ENCODE data around the gene PSMD14. TPM values are rescaled to one million over a fixed set of nuclear protein-coding genes. Genes with fewer than 3 reads are reported as not detected.

PSMD14 gene
- total RNA-seq, 1 experiment from 2014 or later: 205 TPM

- H3K4me3 ChIP-seq (ENCODE audit: low read depth, low read length, poor library complexity, severe bottlenecking): no peak overlapping the region
- TF ChIP-seq CTCF (conservative IDR thresholded peaks at IDR 0.05; ENCODE audit: low read depth, low read length): no peak
- TF ChIP-seq EZH2 (IDR thresholded peaks at IDR 0.05; ENCODE audit: borderline replicate concordance, low read depth, low read length, poor library complexity, severe bottlenecking): no peak
- intact Hi-C loops (cut with micrococcal nuclease; ENCODE audit: unreplicated experiment): no loop called here
- no peak overlapping the region for H3K27ac ChIP-seq (ENCODE audit: low read depth, low read length, poor library complexity, severe bottlenecking)
- H3K9me3 ChIP-seq (ENCODE audit: low read depth, low read length, poor library complexity, severe bottlenecking): no peaks in the 10 kb centered on the region
- no peaks in the 10 kb centered on the region for H3K27me3 ChIP-seq (replicated peaks; ENCODE audit: insufficient read depth, low read depth, low read length, poor library complexity)
- DNase-seq (ENCODE audit: low spot score): no peak
- no peaks in the 10 kb centered on the region for H3K36me3 ChIP-seq (ENCODE audit: insufficient read depth, low read length, poor library complexity, severe bottlenecking)
- no TSS peak for BruUV-seq (replicated peaks)
- ChIA-PET POLR2A (ENCODE audit: low non-redundant PET) (no interaction called here), CTCF (no interaction called here)
- no peaks in the 10 kb centered on the region for H3K4me1 ChIP-seq (ENCODE audit: insufficient read depth, low read length, poor library complexity, severe bottlenecking)
Observed at GRCh38 chr2:161426455-161426921, 118.3 kb downstream of the PSMD14 start.

- intact Hi-C loops (cut with micrococcal nuclease; ENCODE audit: unreplicated experiment): no loop called here
- TF ChIP-seq EZH2 (IDR thresholded peaks at IDR 0.05; ENCODE audit: borderline replicate concordance, low read depth, low read length, poor library complexity, severe bottlenecking) (no peak), CTCF (conservative IDR thresholded peaks at IDR 0.05; ENCODE audit: low read depth, low read length) (no peak)
- POLR2A ChIA-PET (ENCODE audit: low non-redundant PET): no interaction called here
- Histone ChIP-seq H3K4me1 (ENCODE audit: insufficient read depth, low read length, poor library complexity, severe bottlenecking) (no peaks in the 10 kb centered on the region), H3K4me3 (ENCODE audit: low read depth, low read length, poor library complexity, severe bottlenecking) (no peak overlapping the region), H3K9me3 (ENCODE audit: low read depth, low read length, poor library complexity, severe bottlenecking) (no peaks in the 10 kb centered on the region), H3K36me3 (ENCODE audit: insufficient read depth, low read length, poor library complexity, severe bottlenecking) (no peaks in the 10 kb centered on the region), H3K27ac (ENCODE audit: low read depth, low read length, poor library complexity, severe bottlenecking) (no peak overlapping the region), H3K27me3 (replicated peaks; ENCODE audit: insufficient read depth, low read depth, low read length, poor library complexity) (no peaks in the 10 kb centered on the region)
- no peak for DNase-seq (ENCODE audit: low spot score)
- CTCF ChIA-PET: no interaction called here
- BruUV-seq (replicated peaks): no TSS peak
Observed at GRCh38 chr2:161426922-161427663, 118.9 kb downstream of the PSMD14 start.

- POLR2A ChIA-PET (ENCODE audit: low non-redundant PET): no interaction called here
- Histone ChIP-seq H3K36me3 (ENCODE audit: insufficient read depth, low read length, poor library complexity, severe bottlenecking) (no peaks in the 10 kb centered on the region), H3K9me3 (ENCODE audit: low read depth, low read length, poor library complexity, severe bottlenecking) (no peaks in the 10 kb centered on the region), H3K4me1 (ENCODE audit: insufficient read depth, low read length, poor library complexity, severe bottlenecking) (peaks cover 7% of the 10 kb centered on the region), H3K27me3 (replicated peaks; ENCODE audit: insufficient read depth, low read depth, low read length, poor library complexity) (no peaks in the 10 kb centered on the region), H3K4me3 (ENCODE audit: low read depth, low read length, poor library complexity, severe bottlenecking) (no peak overlapping the region), H3K27ac (ENCODE audit: low read depth, low read length, poor library complexity, severe bottlenecking) (no peak overlapping the region)
- DNase-seq (ENCODE audit: low spot score): no peak
- CTCF ChIA-PET: no interaction called here
- intact Hi-C loops (cut with micrococcal nuclease; ENCODE audit: unreplicated experiment): no loop called here
- TF ChIP-seq CTCF (conservative IDR thresholded peaks at IDR 0.05; ENCODE audit: low read depth, low read length) (no peak), EZH2 (IDR thresholded peaks at IDR 0.05; ENCODE audit: borderline replicate concordance, low read depth, low read length, poor library complexity, severe bottlenecking) (no peak)
- no TSS peak for BruUV-seq (replicated peaks)
Observed at GRCh38 chr2:161427664-161428587, 119.7 kb downstream of the PSMD14 start.
